Ishikawa (cell line): ENCODE data around the gene PTPN1.

Source experiments
- CEBPB ChIP-seq: IDR thresholded peaks from 2 replicates; pipeline ENCODE4 v1.6.1; 2012
- CREB1 ChIP-seq: IDR thresholded peaks from 2 replicates; pipeline ENCODE4 v1.6.1; 2012; ENCODE audit warnings: low read depth
- EGR1 ChIP-seq: IDR thresholded peaks from 2 replicates; pipeline ENCODE4 v1.6.1; 2012
- EP300 ChIP-seq: IDR thresholded peaks from 2 replicates; pipeline ENCODE4 v1.6.1; 2012; ENCODE audit warnings: borderline replicate concordance
- FOXM1 ChIP-seq: IDR thresholded peaks from 2 replicates; pipeline ENCODE4 v1.6.1; 2012; ENCODE audit warnings: low read depth, borderline replicate concordance
- MAX ChIP-seq: IDR thresholded peaks from 2 replicates; pipeline ENCODE4 v1.6.1; 2012
- NFIC ChIP-seq: IDR thresholded peaks from 2 replicates; pipeline ENCODE4 v1.6.1; 2012
- RAD21 ChIP-seq: IDR thresholded peaks from 2 replicates; pipeline ENCODE4 v1.6.1; 2012; ENCODE audit warnings: low read depth
- TAF1 ChIP-seq: IDR thresholded peaks from 2 replicates; pipeline ENCODE4 v1.6.1; 2012; ENCODE audit warnings: low read depth, mild to moderate bottlenecking
- TCF12 ChIP-seq: IDR thresholded peaks from 2 replicates; pipeline ENCODE4 v1.6.1; 2012; ENCODE audit warnings: low read depth
- TEAD4 ChIP-seq: IDR thresholded peaks from 2 replicates; pipeline ENCODE4 v1.6.1; 2012
- YY1 ChIP-seq: IDR thresholded peaks from 2 replicates; pipeline ENCODE4 v1.6.1; 2012; ENCODE audit warnings: low read depth
- ZBTB7A ChIP-seq: IDR thresholded peaks from 2 replicates; pipeline ENCODE4 v1.6.1; 2012; ENCODE audit warnings: low read depth
- TF ChIP-seq, protein P1 (sequence below): IDR thresholded peaks from 2 replicates; pipeline ENCODE4 v1.6.1; 2012
- TF ChIP-seq, protein P2 (sequence below): IDR thresholded peaks from 2 replicates; pipeline ENCODE4 v1.6.1; 2012; ENCODE audit warnings: low read depth, mild to moderate bottlenecking

PTPN1 gene

DNA sequence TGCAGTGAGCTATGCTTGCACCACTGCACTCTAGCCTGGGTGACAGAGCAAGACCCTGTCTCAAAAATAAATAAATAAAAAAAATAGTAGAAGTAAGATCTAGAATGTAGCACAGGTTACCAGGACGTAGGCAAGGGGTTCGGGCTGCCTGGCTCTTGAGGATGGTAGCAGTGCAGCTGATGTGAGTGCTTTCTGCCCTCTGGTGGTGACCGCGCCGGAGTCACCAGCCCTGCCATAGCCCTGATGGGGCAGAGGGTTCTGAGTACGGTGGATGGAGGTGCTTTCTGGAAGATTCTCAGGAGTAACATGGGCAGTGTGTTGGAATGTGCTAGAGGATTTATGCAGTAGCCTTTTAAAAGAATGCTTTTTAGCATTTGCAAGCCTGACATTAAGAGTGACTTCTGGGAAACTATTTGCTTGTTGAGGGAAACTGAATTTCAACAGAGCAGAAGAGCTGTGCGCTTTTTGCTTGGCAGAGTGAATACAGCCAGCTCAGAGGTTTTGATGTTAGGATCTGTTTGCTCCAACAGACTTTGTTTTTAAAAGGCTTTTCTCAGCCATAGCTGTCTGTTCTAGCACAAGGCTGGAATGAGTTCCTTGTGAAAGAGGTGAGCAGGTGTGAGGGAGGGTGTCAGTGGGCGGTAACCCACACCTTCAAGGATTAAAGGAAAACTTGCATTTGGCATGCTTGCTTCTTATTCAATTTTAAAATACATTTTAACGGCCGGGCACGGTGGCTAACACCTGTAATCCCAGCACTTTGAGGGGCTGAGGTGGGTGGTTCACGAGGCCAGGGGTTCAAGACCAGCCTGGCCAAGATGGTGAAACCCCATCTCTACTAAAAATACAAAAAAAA, 65.9 kb downstream of the PTPN1 start:
- TF ChIP-seq EGR1: no peak
- peak; percentile 68 for TF ChIP-seq RAD21
- TF ChIP-seq TAF1: no peak
- TF ChIP-seq CEBPB: no peak
- no peak for TF ChIP-seq MAX

DNA sequence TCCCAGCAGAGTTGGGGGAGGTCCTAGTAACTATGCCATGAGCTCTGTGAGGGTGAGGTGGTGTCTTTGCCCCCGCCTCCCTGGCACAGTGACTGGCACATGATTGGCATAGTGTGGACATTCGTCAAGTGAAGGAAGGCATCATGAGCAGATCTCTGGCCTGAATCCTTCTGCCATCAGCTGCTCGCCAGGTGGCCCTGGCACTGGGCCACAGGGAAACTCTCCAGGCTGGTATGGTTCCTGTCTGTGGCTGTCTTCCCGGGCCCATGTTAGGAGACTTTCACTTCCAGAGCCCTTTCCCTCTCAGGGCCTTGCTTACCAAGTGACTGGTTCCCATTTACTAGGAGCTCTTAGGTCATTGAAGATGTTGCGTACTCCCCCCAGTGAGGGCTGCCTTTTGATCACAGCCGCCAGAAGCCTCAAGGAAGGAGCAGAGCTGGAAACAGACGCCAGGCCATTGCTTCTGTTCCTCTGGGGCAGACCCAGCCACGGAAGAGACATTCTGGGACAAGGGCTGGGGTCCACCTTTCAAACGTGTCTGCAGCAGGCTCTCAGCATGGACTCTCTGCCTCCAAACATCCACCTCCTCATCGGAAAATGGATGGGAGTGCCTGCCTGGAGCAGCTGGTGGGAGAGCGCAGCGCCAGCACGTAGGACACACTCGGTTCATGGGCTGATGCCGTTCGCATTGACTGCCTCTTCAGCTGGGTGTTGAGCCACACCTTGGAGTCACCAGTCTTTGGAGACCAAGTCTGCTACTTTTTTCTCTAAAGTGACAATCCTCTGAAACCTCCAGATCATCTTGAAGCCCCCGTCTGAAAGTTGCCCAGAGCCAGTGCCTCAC, 67.2 kb downstream of the PTPN1 start:
- TF ChIP-seq NFIC: peak; percentile 77
- TF ChIP-seq EGR1: no peak
- no peak for TF ChIP-seq EP300
- no peak for TF ChIP-seq TEAD4

- TF ChIP-seq, protein P1, sequence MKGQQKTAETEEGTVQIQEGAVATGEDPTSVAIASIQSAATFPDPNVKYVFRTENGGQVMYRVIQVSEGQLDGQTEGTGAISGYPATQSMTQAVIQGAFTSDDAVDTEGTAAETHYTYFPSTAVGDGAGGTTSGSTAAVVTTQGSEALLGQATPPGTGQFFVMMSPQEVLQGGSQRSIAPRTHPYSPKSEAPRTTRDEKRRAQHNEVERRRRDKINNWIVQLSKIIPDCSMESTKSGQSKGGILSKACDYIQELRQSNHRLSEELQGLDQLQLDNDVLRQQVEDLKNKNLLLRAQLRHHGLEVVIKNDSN: no peak
- no peak for TF ChIP-seq TCF12
- TF ChIP-seq NFIC: no peak
- no peak for TF ChIP-seq EGR1
- TF ChIP-seq FOXM1: no peak
- TF ChIP-seq ZBTB7A: no peak
- TF ChIP-seq TEAD4: no peak
- no peak for TF ChIP-seq YY1
- TF ChIP-seq RAD21: no peak
- TF ChIP-seq CEBPB: no peak
- no peak for TF ChIP-seq CREB1
- no peak for TF ChIP-seq EP300
- no peak for TF ChIP-seq TAF1
- TF ChIP-seq MAX: no peak
- TF ChIP-seq, protein P2, sequence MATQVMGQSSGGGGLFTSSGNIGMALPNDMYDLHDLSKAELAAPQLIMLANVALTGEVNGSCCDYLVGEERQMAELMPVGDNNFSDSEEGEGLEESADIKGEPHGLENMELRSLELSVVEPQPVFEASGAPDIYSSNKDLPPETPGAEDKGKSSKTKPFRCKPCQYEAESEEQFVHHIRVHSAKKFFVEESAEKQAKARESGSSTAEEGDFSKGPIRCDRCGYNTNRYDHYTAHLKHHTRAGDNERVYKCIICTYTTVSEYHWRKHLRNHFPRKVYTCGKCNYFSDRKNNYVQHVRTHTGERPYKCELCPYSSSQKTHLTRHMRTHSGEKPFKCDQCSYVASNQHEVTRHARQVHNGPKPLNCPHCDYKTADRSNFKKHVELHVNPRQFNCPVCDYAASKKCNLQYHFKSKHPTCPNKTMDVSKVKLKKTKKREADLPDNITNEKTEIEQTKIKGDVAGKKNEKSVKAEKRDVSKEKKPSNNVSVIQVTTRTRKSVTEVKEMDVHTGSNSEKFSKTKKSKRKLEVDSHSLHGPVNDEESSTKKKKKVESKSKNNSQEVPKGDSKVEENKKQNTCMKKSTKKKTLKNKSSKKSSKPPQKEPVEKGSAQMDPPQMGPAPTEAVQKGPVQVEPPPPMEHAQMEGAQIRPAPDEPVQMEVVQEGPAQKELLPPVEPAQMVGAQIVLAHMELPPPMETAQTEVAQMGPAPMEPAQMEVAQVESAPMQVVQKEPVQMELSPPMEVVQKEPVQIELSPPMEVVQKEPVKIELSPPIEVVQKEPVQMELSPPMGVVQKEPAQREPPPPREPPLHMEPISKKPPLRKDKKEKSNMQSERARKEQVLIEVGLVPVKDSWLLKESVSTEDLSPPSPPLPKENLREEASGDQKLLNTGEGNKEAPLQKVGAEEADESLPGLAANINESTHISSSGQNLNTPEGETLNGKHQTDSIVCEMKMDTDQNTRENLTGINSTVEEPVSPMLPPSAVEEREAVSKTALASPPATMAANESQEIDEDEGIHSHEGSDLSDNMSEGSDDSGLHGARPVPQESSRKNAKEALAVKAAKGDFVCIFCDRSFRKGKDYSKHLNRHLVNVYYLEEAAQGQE: no peak
These were observed 68.0 kb downstream of the PTPN1 start for GRCh38 chr20:50578061-50578777.

DNA sequence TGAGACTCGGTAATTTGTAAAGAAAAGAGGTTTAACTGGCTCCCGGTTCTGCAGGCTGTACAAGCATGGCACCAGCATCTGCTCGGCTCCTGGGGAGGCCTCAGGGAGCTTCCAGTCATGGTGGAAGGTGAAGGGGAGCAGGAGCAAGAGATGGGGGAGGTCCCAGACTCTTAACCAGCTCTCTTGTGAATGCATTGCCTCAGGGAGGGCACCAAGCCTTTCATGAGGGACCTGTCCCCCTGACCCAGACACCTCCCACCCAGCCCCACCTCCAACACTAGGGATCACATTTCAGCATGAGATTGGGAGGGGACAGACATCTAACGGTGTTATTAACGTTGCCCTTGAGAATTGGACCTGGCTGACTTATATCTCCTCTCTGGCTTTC, 68.6 kb downstream of the PTPN1 start:
- TF ChIP-seq TCF12 (no peak), ZBTB7A (no peak), FOXM1 (no peak), TEAD4 (no peak), TAF1 (no peak), EGR1 (no peak), CREB1 (no peak), NFIC (no peak), EP300 (no peak), MAX (no peak), YY1 (no peak), CEBPB (no peak), RAD21 (no peak)
- TF ChIP-seq, protein P2: no peak
- TF ChIP-seq, protein P1: no peak

GRCh38 chr20:50579511-50579910, 69.3 kb downstream of the PTPN1 start:
- TF ChIP-seq MAX (no peak), FOXM1 (no peak), RAD21 (no peak), NFIC (no peak), EP300 (no peak), ZBTB7A (no peak), CREB1 (no peak), CEBPB (no peak), YY1 (no peak), TEAD4 (no peak), EGR1 (no peak), TAF1 (no peak), TCF12 (no peak)
- TF ChIP-seq, protein P2: no peak
- TF ChIP-seq, protein P1: no peak
